BJ (cell line): ENCODE measurements around the gene TMPRSS11D. TPM values are rescaled to one million over a fixed set of nuclear protein-coding genes. Genes with fewer than 3 reads are reported as not detected.

ENCODE experiments used
- CTCF ChIA-PET: fragments of 350-600 bp; formaldehyde crosslinking; extraction: SDS; loops from one replicate; lab custom pipeline; 2021; ENCODE audit warnings: antibody characterized with exemption, inconsistent platforms; lab: Yijun Ruan, JAX
- POLR2A ChIA-PET: fragments of 300-600 bp; sonication (Branson Sonifier 250); formaldehyde crosslinking; extraction: SDS; loops from one replicate; lab custom pipeline; 2021; ENCODE audit warnings: antibody characterized with exemption; lab: Charles Lee
- DNase-seq: peaks from one replicate; pipeline ENCODE4 v3.0.0-alpha.2; 2011; ENCODE audit warnings: low read depth
- H3K27me3 ChIP-seq: 2 replicates; pipeline ENCODE4 v1.6.0; 2011; ENCODE audit warnings: low read length; ENCODE audit not compliant: control insufficient read depth, insufficient read depth
- H3K36me3 ChIP-seq: 2 replicates; pipeline ENCODE4 v1.5.1; 2011; ENCODE audit warnings: low read length; ENCODE audit not compliant: control insufficient read depth, insufficient read depth
- H3K4me3 ChIP-seq: 2 replicates; pipeline ENCODE4 v1.5.1; 2011; ENCODE audit warnings: low read depth, mild to moderate bottlenecking, control low read depth, low read length
- CTCF ChIP-seq: IDR thresholded peaks from 2 replicates; pipeline ENCODE4 v1.5.1; 2011; ENCODE audit warnings: low read depth, mild to moderate bottlenecking, control low read depth, inconsistent platforms, low read length, moderate library complexity; ENCODE audit not compliant: insufficient read depth
- polyA plus RNA-seq: library from polyadenylated mRNA; depleted of rRNA; stranded (reverse); fragments of >200 nt; gene quantifications from 2 replicates; pipeline ENCODE4 v1.2.3, GENCODE V29; 2011

TMPRSS11D gene
- polyA plus RNA-seq, 1 experiment = not detected

GRCh38 chr4:67853336-67853735 is 30.5 kb downstream of the TMPRSS11D start:
- DNase-seq = no peak
- POLR2A ChIA-PET = no interaction called here
- no peaks in the 10 kb centered on the region for H3K36me3 ChIP-seq
- TF ChIP-seq CTCF = no peak
- CTCF ChIA-PET = interaction anchor here (1.0 to 1.1 kb wide), 2 partner anchors 15 to 18 kb away, joined by 3 to 5 read pairs; no protein-coding TSS in a partner anchor
- no peaks in the 10 kb centered on the region; the same call in 1 of the 2 replicates for H3K27me3 ChIP-seq
- H3K4me3 ChIP-seq = no peak overlapping the region

- POLR2A ChIA-PET = no interaction called here
- no peak for DNase-seq
- Histone ChIP-seq H3K4me3 (no peak overlapping the region), H3K27me3 (no peaks in the 10 kb centered on the region), H3K36me3 (no peaks in the 10 kb centered on the region)
- CTCF ChIA-PET = interaction anchor here (0.6 kb wide), 1 partner anchor 12 kb away, joined by 3 read pairs; no protein-coding TSS in a partner anchor
- TF ChIP-seq CTCF = no peak
Measured at GRCh38 chr4:67820903-67821302, 62.9 kb downstream of the TMPRSS11D start.

GRCh38 chr4:67810011-67810410 is 73.8 kb downstream of the TMPRSS11D start:
- DNase-seq = no peak
- no peaks in the 10 kb centered on the region for H3K36me3 ChIP-seq
- no peaks in the 10 kb centered on the region for H3K27me3 ChIP-seq
- no peak for TF ChIP-seq CTCF
- ChIA-PET CTCF (interaction anchor here (0.5 kb wide), 1 partner anchor 182 kb away, joined by 3 read pairs; no protein-coding TSS in a partner anchor), POLR2A (no interaction called here)
- no peak overlapping the region for H3K4me3 ChIP-seq

- Histone ChIP-seq H3K36me3 (no peaks in the 10 kb centered on the region), H3K27me3 (no peaks in the 10 kb centered on the region), H3K4me3 (no peak overlapping the region)
- POLR2A ChIA-PET = no interaction called here
- no peak for TF ChIP-seq CTCF
- no peak for DNase-seq
- CTCF ChIA-PET = interaction anchor here (0.5 kb wide), 1 partner anchor 181 kb away, joined by 3 read pairs; no protein-coding TSS in a partner anchor
Measured at GRCh38 chr4:67809502-67809901, 74.3 kb downstream of the TMPRSS11D start.

- H3K27me3 ChIP-seq = no peaks in the 10 kb centered on the region
- POLR2A ChIA-PET = no interaction called here
- no peak for DNase-seq
- no peaks in the 10 kb centered on the region for H3K36me3 ChIP-seq
- H3K4me3 ChIP-seq = no peak overlapping the region
- CTCF ChIA-PET = no interaction called here
- TF ChIP-seq CTCF = no peak
Measured at GRCh38 chr4:67796810-67797209, 87.0 kb downstream of the TMPRSS11D start.
